Measurements from ENCODE around the gene CASZ1.

CASZ1 gene

GRCh38 chr1:10737651-10738050 is 58.8 kb downstream of the CASZ1 start:
- no peak overlapping the region for H3K4me3 ChIP-seq (ENCODE audit: low read length)
- no peak for DNase-seq (ENCODE audit: low read depth, low spot score)

- no peak overlapping the region for H3K4me3 ChIP-seq (ENCODE audit: low read length)
- DNase-seq (ENCODE audit: low read depth, low spot score): no peak
Measured at GRCh38 chr1:10736634-10737586, 59.5 kb downstream of the CASZ1 start.

- H3K4me3 ChIP-seq (ENCODE audit: low read length): no peak overlapping the region
- DNase-seq (ENCODE audit: low read depth, low spot score): no peak
Measured at GRCh38 chr1:10735563-10736305, 60.7 kb downstream of the CASZ1 start.

- no peak for DNase-seq (ENCODE audit: low read depth, low spot score)
- H3K4me3 ChIP-seq (ENCODE audit: low read length): no peak overlapping the region
Measured at GRCh38 chr1:10734962-10735544, 61.4 kb downstream of the CASZ1 start.

GRCh38 chr1:10734375-10734774 is 62.1 kb downstream of the CASZ1 start:
- H3K4me3 ChIP-seq (ENCODE audit: low read length): no peak overlapping the region
- DNase-seq (ENCODE audit: low read depth, low spot score): no peak

DNA sequence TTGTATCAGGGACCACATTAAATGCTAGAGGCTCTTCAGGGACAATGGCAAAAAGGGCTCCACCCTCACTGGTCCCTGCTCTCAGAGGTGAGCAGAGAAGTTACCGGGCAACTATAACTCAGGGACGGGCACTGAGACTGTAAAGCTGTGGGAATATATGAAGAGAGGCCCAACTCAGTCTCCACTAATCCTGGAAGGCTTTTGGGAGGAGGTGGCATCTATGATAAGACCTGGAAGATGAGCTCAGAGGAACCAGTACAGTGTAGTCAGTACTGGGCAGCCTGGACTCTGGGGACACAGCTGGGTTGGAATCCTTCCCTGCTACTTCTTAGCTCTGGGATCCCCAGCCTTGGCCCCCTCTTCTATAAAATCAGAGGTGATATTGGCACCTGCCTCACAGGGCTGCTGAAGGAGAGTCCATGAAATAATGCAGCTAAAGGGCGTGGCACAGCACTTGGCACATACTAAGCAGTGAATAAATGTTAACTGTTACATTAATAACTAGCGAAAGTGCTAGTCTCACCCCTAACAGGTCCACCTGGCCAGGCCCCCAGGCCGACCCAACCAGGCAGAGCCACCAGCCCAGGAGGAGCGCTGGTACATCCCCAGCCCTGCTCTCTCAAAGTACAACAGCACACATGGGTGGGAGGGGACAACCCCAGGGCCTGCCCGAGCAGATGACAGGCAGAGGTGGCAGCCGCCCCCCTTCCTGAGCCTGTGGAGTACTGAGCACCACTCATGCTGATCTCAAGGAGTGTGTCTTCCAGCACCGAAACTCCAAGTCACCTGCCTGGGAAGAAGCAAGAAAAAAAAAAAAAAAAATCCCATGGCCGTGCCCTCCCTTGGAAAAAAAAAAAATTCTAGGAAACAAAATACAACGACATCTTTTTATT is 62.7 kb downstream of the CASZ1 start:
- no peak overlapping the region for H3K4me3 ChIP-seq (ENCODE audit: low read length)
- no peak for DNase-seq (ENCODE audit: low read depth, low spot score)

DNA sequence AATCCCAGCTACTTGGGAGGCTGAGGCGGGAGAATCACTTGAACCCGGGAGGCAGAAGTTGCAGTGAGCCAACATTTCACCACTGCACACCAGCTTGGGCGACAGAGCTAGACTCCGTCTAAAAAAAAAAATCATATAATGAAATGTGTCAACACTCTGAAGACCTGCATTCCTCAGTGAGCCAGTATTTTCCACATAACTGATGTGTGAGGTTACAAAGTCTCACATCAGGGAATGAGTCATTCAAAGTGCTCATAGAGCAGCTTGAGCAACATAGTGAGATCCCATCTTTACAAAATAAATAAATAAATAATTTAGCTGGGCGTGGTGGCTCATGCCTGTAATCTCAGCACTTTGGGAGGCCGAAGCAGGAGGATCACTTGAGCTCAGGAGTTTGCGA is 65.5 kb downstream of the CASZ1 start:
- H3K4me3 ChIP-seq (ENCODE audit: low read length): no peak overlapping the region
- no peak for DNase-seq (ENCODE audit: low read depth, low spot score)

DNA sequence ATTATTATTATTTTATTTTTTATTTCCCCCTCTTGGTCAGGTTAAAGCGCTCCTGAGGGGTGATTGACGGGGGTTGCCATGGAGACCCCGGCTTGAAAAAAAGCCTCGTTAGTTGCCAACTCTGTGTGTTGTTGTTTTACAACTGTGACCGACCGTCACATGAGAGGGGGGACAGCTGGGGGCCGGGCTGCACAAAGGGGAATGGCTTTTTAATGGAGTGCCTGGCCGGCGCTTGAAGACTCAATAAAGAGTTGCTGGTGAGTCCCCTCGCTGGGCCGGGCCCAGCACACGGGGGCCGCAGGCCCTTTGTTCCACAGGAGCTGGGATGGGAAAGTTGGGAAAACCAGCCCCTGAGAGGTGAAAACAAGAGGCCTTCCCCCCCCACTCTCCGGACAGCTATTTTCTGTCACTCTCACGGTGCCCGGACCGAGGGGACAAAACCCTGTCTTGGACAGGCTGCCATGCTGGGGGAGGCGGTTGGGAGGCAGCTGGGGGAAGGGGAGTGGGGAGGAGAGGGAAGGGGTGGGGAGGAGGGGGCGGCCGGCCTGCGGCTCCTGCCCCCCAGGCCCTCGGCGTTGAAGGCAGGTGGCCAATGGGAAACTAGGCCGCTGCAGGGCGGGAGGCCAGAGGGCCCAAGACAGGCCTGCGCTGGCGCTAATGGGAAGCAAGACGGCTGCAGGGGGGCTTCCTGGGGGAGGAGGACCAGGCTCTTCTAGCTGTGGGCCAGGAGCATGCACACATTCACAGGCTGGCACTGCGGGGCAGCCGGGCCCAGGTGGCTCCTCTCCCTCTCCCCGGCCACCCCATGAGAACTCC is 67.6 kb downstream of the CASZ1 start:
- DNase-seq (ENCODE audit: low read depth, low spot score): no peak
- no peak overlapping the region for H3K4me3 ChIP-seq (ENCODE audit: low read length)

- no peak overlapping the region for H3K4me3 ChIP-seq (ENCODE audit: low read length)
- no peak for DNase-seq (ENCODE audit: low read depth, low spot score)
Measured at GRCh38 chr1:10727751-10728232, 68.7 kb downstream of the CASZ1 start.

DNA sequence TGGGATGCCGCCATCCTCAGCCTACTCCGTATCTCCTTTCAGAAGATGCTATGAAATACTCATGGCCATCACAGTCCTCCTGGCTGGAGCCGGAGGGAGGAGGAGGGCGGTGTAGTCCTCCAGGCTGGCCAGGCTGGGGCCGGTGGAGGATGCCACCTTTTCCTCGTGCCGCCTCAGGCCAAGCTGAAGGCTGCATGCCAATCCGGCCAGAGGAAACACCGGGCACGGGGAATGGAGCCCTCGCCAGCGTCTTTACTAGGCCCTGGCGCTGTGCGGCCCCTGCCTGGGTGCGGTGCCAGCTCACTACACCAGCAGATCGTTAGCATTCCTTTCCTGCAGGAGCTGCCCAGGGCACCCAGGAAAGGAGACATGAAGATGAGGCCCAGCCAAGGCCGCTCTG is 70.1 kb downstream of the CASZ1 start:
- no peak overlapping the region for H3K4me3 ChIP-seq (ENCODE audit: low read length)
- DNase-seq (ENCODE audit: low read depth, low spot score): no peak

DNA sequence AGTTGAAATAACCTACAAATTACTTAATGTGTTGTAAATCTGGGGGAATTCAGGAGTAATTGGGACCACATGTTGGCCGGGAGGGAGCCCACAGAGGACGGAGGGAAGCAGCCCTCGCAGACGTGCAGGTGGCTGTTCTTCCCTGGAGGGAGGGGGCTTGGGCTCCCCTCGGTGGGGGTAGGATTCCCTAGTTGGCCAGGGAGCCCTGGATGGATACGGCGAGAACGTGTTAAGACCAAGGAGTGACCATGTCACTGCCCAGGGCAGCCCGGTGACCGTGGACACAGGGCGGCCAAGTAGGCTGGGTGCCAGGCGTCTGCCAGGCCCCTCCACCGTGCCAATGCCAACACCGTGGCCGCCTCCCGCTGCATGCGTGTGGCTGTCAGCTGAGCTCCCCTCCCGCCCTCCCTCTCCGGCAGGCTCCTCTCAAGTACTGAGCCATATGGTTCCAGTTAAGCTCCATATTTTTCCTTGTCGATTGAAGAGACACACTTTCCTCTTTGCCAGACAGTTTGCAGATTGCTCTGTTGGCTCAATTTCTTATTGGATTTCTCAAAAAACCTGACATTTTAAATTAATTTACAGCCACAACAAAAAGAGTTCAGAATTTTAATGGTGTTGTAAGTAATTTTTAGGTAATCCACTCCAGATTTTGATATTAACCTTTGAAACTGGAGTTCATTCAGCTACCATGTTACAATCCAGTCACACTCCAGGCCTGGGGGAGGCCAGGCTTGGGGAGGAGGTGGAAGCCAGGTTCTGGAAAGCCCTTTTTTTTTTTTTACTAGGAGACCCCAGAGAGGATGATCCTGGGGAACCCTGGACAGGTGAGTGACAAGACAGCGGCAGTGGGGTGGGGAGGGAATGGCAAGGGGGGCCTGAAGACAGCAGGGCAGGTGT is 71.2 kb downstream of the CASZ1 start:
- H3K4me3 ChIP-seq (ENCODE audit: low read length): no peak overlapping the region
- DNase-seq (ENCODE audit: low read depth, low spot score): no peak

DNA sequence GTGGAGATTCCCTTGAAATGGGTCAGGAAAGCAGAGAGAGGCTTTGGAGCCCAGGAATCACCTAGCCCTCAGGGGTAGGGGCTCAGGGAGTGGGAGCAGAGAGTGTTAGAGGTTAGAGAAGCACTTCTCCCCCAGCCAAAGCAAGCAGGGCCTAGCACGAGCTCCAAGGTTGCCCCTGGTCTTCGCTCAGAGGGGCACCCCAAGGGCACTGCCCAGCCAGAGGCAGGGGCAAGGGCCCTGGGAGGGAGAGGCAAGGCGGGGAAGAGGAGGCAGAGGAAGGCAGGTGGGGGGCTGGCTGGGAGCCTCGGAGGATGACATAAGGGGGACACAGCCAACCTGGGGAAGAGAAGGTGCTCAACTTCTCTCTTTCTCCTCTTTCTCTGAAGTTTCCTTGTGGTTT is 71.9 kb downstream of the CASZ1 start:
- DNase-seq (ENCODE audit: low read depth, low spot score): no peak
- no peak overlapping the region for H3K4me3 ChIP-seq (ENCODE audit: low read length)

GRCh38 chr1:10724052-10724494 is 72.4 kb downstream of the CASZ1 start:
- DNase-seq (ENCODE audit: low read depth, low spot score): no peak
- H3K4me3 ChIP-seq (ENCODE audit: low read length): no peak overlapping the region

DNA sequence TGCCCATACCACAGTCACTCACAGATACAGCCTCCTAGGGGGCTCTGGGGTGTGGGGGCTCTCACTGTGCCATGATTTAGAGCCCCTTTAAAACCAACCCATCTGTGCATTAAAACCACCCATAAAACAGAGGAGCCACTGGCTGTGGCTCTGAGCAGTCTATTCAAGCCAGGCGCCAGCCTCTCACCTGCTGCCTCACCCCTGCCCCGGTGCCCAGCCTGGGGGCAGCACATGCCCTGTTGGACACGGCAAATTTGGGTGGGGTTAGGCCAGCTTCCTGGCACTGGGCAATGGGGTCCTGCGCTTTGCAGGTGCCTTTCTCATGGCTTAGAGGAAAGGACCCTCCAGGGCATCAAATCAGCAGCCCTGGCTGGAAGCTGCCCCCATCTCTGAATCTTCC is 73.1 kb downstream of the CASZ1 start:
- H3K4me3 ChIP-seq (ENCODE audit: low read length): no peak overlapping the region
- DNase-seq (ENCODE audit: low read depth, low spot score): no peak

GRCh38 chr1:10722803-10723202 is 73.6 kb downstream of the CASZ1 start:
- DNase-seq (ENCODE audit: low read depth, low spot score): no peak
- no peak overlapping the region for H3K4me3 ChIP-seq (ENCODE audit: low read length)

- no peak for DNase-seq (ENCODE audit: low read depth, low spot score)
- no peak overlapping the region for H3K4me3 ChIP-seq (ENCODE audit: low read length)
Measured at GRCh38 chr1:10721381-10722321, 74.8 kb downstream of the CASZ1 start.

All from Jurkat, Clone E6-1 (cell line).